Caco-2 (cell line): Measurements from ENCODE around the gene TTC28. TPM values are rescaled to one million over a fixed set of nuclear protein-coding genes. Genes with fewer than 3 reads are reported as not detected.

Experiments used
- BruUV-seq: library from RNA; stranded (reverse); fragments of 400-500 nt; replicated peaks from 2 replicates; lab custom pipeline; 2021; lab: Mats Ljungman, UMichigan
- CTCF ChIA-PET: fragments of 300-600 bp; sonication (Branson Sonifier 250); formaldehyde crosslinking; loops from one replicate; lab custom pipeline; 2022; ENCODE audit warnings: antibody characterized with exemption; lab: Charles Lee
- POLR2A ChIA-PET: fragments of 300-600 bp; sonication (Branson Sonifier 250); formaldehyde crosslinking; loops from one replicate; lab custom pipeline; 2022; ENCODE audit warnings: antibody characterized with exemption; lab: Charles Lee
- DNase-seq, 2 experiments: peaks; one replicate each; pipeline versions ENCODE4 v3.0.0 to v3.0.0-alpha.2; 2020 to 2022
- H3K27me3 ChIP-seq: replicated peaks from 2 replicates; pipeline ENCODE4 v1.6.0; 2011; ENCODE audit warnings: low read length; ENCODE audit not compliant: control insufficient read depth, insufficient read depth
- H3K36me3 ChIP-seq: 2 replicates; pipeline ENCODE4 v1.5.1; 2011; ENCODE audit warnings: low read length; ENCODE audit not compliant: control insufficient read depth, insufficient read depth
- H3K4me1 ChIP-seq: fragments of 250-450 bp; sonication (Bioruptor Pico); 2 replicates; pipeline ENCODE4 v1.5.1; 2020; ENCODE audit warnings: mild to moderate bottlenecking
- H3K4me3 ChIP-seq: 2 replicates; pipeline ENCODE4 v1.5.1; 2011; ENCODE audit warnings: low read depth, mild to moderate bottlenecking, control low read depth, low read length
- H3K9me3 ChIP-seq: fragments of 250-450 bp; sonication (Bioruptor Pico); 2 replicates; pipeline ENCODE4 v1.5.1; 2020; ENCODE audit warnings: mild to moderate bottlenecking, moderate library complexity
- H3K27ac Mint-ChIP-seq: one replicate; pipeline ENCODE4 v1.8.0; 2022; ENCODE audit warnings: mixed read lengths; ENCODE audit not compliant: unreplicated experiment
- H3K27me3 Mint-ChIP-seq: one replicate; pipeline ENCODE4 v1.8.0; 2022; ENCODE audit warnings: mixed read lengths; ENCODE audit not compliant: insufficient read depth, unreplicated experiment
- H3K36me3 Mint-ChIP-seq: one replicate; pipeline ENCODE4 v1.8.0; 2022; ENCODE audit warnings: mild to moderate bottlenecking, mixed read lengths; ENCODE audit not compliant: insufficient read depth, unreplicated experiment
- H3K4me1 Mint-ChIP-seq: one replicate; pipeline ENCODE4 v1.8.0; 2022; ENCODE audit warnings: low read depth, mixed read lengths; ENCODE audit not compliant: unreplicated experiment
- H3K4me3 Mint-ChIP-seq: one replicate; pipeline ENCODE4 v1.8.0; 2022; ENCODE audit warnings: mild to moderate bottlenecking, moderate library complexity, mixed read lengths; ENCODE audit not compliant: unreplicated experiment
- H3K9me3 Mint-ChIP-seq: one replicate; pipeline ENCODE4 v1.8.0; 2022; ENCODE audit warnings: mixed read lengths; ENCODE audit not compliant: unreplicated experiment
- intact Hi-C: fragments of 100-400 bp; cut with micrococcal nuclease; formaldehyde crosslinking; loops from one replicate; pipeline ENCODE4 v1.10.0; 2022; ENCODE audit not compliant: unreplicated experiment
- total RNA-seq: library from RNA; stranded (reverse); gene quantifications from 2 replicates; pipeline ENCODE4 v1.2.3, GENCODE V29; 2022
- TF ChIP-seq, protein P1 (sequence below), 2 experiments: fragments of 200-600 bp in 1 of 2; IDR thresholded peaks; 1 replicate in 1 of 2; 2 replicates in 1 of 2; pipeline versions ENCODE4 v1.5.1 to v1.8.0; 2011 to 2022; ENCODE audit warnings: antibody characterized with exemption in 1 of 2, control low read depth in 1 of 2, inconsistent platforms in 1 of 2, low read depth in 1 of 2, low read length in 1 of 2, mild to moderate bottlenecking in 1 of 2, moderate library complexity in 1 of 2; ENCODE audit not compliant: insufficient read depth in 1 of 2, severe bottlenecking in 1 of 2, unreplicated experiment in 1 of 2

TTC28 gene
- total RNA-seq, 1 experiment from 2014 or later: 12.0 TPM

DNA sequence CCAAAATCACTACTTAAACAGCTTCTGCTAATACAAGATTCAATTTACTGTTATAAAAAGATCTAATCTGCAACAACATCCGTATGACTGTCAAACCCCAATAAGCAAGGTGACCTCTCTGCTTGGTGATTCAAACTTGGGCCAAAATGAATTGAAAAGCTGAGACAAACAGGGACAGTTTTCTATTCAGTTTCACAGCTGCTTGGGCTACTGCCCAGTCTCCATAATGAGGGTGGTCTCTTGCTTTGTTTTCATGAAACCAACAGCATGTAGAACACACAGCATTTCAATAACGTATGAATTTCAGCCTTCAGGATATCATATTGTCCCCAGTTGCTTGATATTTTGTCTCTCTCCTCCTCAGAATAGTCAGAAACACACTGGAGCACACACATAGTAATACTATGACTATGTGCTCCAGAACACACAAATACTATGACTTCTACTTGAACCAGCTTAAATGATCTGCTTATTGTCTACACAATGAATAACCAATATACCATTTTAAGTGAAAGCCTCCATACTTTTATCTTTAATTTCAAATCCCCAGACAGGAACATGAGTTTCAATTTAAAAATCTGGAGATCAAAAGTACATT is 285.0 kb downstream of the TTC28 start:
- intact Hi-C loops: no loop called here
- H3K4me3 ChIP-seq: no peak overlapping the region
- POLR2A ChIA-PET: no interaction called here
- no peaks in the 10 kb centered on the region for H3K36me3 ChIP-seq
- CTCF ChIA-PET: no interaction called here
- H3K27ac Mint-ChIP-seq: no peak overlapping the region
- TF ChIP-seq, protein P1, sequence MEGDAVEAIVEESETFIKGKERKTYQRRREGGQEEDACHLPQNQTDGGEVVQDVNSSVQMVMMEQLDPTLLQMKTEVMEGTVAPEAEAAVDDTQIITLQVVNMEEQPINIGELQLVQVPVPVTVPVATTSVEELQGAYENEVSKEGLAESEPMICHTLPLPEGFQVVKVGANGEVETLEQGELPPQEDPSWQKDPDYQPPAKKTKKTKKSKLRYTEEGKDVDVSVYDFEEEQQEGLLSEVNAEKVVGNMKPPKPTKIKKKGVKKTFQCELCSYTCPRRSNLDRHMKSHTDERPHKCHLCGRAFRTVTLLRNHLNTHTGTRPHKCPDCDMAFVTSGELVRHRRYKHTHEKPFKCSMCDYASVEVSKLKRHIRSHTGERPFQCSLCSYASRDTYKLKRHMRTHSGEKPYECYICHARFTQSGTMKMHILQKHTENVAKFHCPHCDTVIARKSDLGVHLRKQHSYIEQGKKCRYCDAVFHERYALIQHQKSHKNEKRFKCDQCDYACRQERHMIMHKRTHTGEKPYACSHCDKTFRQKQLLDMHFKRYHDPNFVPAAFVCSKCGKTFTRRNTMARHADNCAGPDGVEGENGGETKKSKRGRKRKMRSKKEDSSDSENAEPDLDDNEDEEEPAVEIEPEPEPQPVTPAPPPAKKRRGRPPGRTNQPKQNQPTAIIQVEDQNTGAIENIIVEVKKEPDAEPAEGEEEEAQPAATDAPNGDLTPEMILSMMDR (IDR thresholded peaks at IDR 0.05; ENCODE audit: insufficient read depth in 1 of 2, low read depth in 1 of 2, low read length in 1 of 2, severe bottlenecking in 1 of 2, unreplicated experiment in 1 of 2): no peak
- no peaks in the 10 kb centered on the region for H3K27me3 Mint-ChIP-seq
- H3K4me1 ChIP-seq: peaks cover 8% of the 10 kb centered on the region; the same call in 1 of the 2 replicates
- no peaks in the 10 kb centered on the region for H3K9me3 ChIP-seq
- DNase-seq: no peak
- H3K4me1 Mint-ChIP-seq: peaks cover 6% of the 10 kb centered on the region
- no peaks in the 10 kb centered on the region for H3K27me3 ChIP-seq
- peaks cover 9% of the 10 kb centered on the region for H3K9me3 Mint-ChIP-seq
- H3K36me3 Mint-ChIP-seq: no peaks in the 10 kb centered on the region
- no peak overlapping the region for H3K4me3 Mint-ChIP-seq
- no TSS peak for BruUV-seq

DNA sequence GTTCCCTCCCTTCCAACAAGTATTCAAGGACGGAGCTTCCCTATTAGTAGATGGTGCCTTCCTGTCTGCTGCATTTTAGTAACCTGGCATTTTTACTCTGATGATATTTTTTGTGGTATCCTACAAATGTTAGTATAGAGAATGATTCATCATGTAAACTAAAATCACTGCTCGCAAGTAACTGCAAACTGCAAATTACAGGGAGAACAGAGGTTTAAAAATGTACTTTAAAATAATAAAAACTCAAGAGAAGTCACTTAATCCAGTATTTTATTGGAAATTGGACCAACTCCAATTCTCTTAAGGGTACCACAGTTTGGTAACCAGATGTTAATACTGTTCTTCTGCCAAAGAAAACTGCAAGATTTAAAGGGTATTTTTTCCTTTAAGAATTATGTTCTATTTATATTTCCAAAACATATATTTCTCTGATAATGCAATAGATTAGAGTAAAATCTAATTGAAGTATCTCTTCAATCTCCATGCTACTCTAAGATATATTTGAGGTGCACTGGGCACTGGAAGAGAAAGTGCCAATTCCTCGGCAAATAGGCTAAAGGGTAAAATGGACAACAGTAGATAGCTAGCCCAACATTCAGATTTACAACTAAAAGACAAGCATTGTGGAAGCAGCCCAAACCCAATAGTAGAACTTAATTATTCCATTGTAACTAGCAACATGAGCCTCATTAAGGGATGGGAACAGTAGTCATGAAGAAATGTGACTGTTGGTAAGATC is 298.0 kb downstream of the TTC28 start:
- Histone ChIP-seq H3K27me3 (no peaks in the 10 kb centered on the region), H3K4me3 (no peak overlapping the region), H3K36me3 (no peaks in the 10 kb centered on the region), H3K9me3 (no peaks in the 10 kb centered on the region; the same call in 1 of the 2 replicates), H3K4me1 (0 out of 2 replicates have a peak, but pooled peaks cover 2% of the 10 kb centered on the region)
- Mint-ChIP-seq H3K27ac (no peak overlapping the region), H3K27me3 (peaks cover 3% of the 10 kb centered on the region), H3K4me1 (no peaks in the 10 kb centered on the region), H3K9me3 (peaks cover 10% of the 10 kb centered on the region), H3K4me3 (no peak overlapping the region), H3K36me3 (no peaks in the 10 kb centered on the region)
- CTCF ChIA-PET: no interaction called here
- TF ChIP-seq, protein P1 (IDR thresholded peaks at IDR 0.05; ENCODE audit: insufficient read depth in 1 of 2, low read depth in 1 of 2, low read length in 1 of 2, severe bottlenecking in 1 of 2, unreplicated experiment in 1 of 2): no peak
- DNase-seq: no peak
- BruUV-seq: no TSS peak
- intact Hi-C loops: no loop called here
- POLR2A ChIA-PET: no interaction called here

GRCh38 chr22:28379951-28380350 is 299.7 kb downstream of the TTC28 start:
- no TSS peak for BruUV-seq
- Mint-ChIP-seq H3K4me3 (no peak overlapping the region), H3K27ac (no peak overlapping the region), H3K27me3 (peaks cover 6% of the 10 kb centered on the region), H3K4me1 (no peaks in the 10 kb centered on the region), H3K9me3 (peaks cover 10% of the 10 kb centered on the region), H3K36me3 (no peaks in the 10 kb centered on the region)
- intact Hi-C loops: no loop called here
- Histone ChIP-seq H3K4me3 (no peak overlapping the region), H3K4me1 (0 out of 2 replicates have a peak, but pooled peaks cover 2% of the 10 kb centered on the region), H3K27me3 (no peaks in the 10 kb centered on the region), H3K9me3 (no peaks in the 10 kb centered on the region; the same call in 1 of the 2 replicates), H3K36me3 (no peaks in the 10 kb centered on the region)
- ChIA-PET POLR2A (no interaction called here), CTCF (no interaction called here)
- TF ChIP-seq, protein P1 (IDR thresholded peaks at IDR 0.05; ENCODE audit: insufficient read depth in 1 of 2, low read depth in 1 of 2, low read length in 1 of 2, severe bottlenecking in 1 of 2, unreplicated experiment in 1 of 2): no peak
- DNase-seq: no peak
